Adipose tissue (tissue), 3 donors: ENCODE measurements around the gene ADGRV1. TPM values are rescaled to one million over a fixed set of nuclear protein-coding genes. Genes with fewer than 3 reads are reported as not detected.

Experiments used
- H3K27ac ChIP-seq: one replicate; pipeline ENCODE4 v1.5.1; 2013; ENCODE audit warnings: low read depth, low read length
- WGBS, 3 donors: extraction: QIAGEN DNeasy Blood & Tissue Kit; methylation state at CpG; one replicate each; pipeline ENCODE4 v1.1.7; 2013; 5-methylcytosine and 5-hydroxymethylcytosine counted together
- polyA plus RNA-seq, 3 donors: library from polyadenylated mRNA; stranded (reverse); fragments of 200-250 nt; gene quantifications; one replicate each; pipeline ENCODE4 v1.2.3, GENCODE V29; 2013
- donor health status: healthy with polysubstance abuse.
- donor health status: Bipolar disorder and iron deficiency.
- donor health status: healthy.

Gene ADGRV1
- polyA plus RNA-seq, 3 donors: 0.33 to 1.6 (median 0.34) TPM

- H3K27ac ChIP-seq: no peak overlapping the region
- 52 to 73% (median 70%) methylated on average over 1 of the region's 1 CpG for WGBS, 3 donors
These were observed 11.5 kb upstream of the ADGRV1 start for GRCh38 chr5:90547072-90547536.

- 20 to 54% (median 47%) methylated on average over 5 of the region's 5 CpGs for WGBS, 3 donors
- no peak overlapping the region for H3K27ac ChIP-seq
These were observed 10.5 kb upstream of the ADGRV1 start for GRCh38 chr5:90548069-90548593.

GRCh38 chr5:90549223-90549622, 9.4 kb upstream of the ADGRV1 start:
- no peak overlapping the region for H3K27ac ChIP-seq

GRCh38 chr5:90549729-90550275, 8.8 kb upstream of the ADGRV1 start:
- 56 to 77% (median 64%) methylated on average over 2 of the region's 2 CpGs for WGBS, 3 donors
- H3K27ac ChIP-seq: no peak overlapping the region

GRCh38 chr5:90550963-90551362, 7.6 kb upstream of the ADGRV1 start:
- no peak overlapping the region for H3K27ac ChIP-seq
- 62 to 84% (median 63%) methylated on average over 3 of the region's 3 CpGs for WGBS, 3 donors

GRCh38 chr5:90551376-90551775, 7.2 kb upstream of the ADGRV1 start:
- H3K27ac ChIP-seq: no peak overlapping the region
- WGBS, 3 donors: 71 to 89% (median 75%) methylated on average over 5 of the region's 5 CpGs

- no peak overlapping the region for H3K27ac ChIP-seq
These were observed 4.9 kb upstream of the ADGRV1 start for GRCh38 chr5:90553711-90554110.

GRCh38 chr5:90554358-90555006, 4.1 kb upstream of the ADGRV1 start:
- 77 to 82% (median 78%) methylated on average over 4 of the region's 4 CpGs for WGBS, 3 donors
- H3K27ac ChIP-seq: no peak overlapping the region

- no peak overlapping the region for H3K27ac ChIP-seq
These were observed 2.9 kb upstream of the ADGRV1 start for GRCh38 chr5:90555666-90556065.

GRCh38 chr5:90557391-90557790, 1.2 kb upstream of the ADGRV1 start:
- WGBS, 3 donors: 7 to 23% (median 19%) methylated on average over 9 of the region's 9 CpGs
- no peak overlapping the region for H3K27ac ChIP-seq

- WGBS, 3 donors: 2 to 17% (median 14%) methylated on average over 3 of the region's 3 CpGs
- no peak overlapping the region for H3K27ac ChIP-seq
These were observed 726 bp upstream of the ADGRV1 start for GRCh38 chr5:90557871-90558270.

- 76 to 83% (median 83%) methylated on average over 2 of the region's 2 CpGs for WGBS, 3 donors
These were observed 2.2 kb downstream of the ADGRV1 start for GRCh38 chr5:90560771-90561170.

GRCh38 chr5:90561766-90562165, 3.2 kb downstream of the ADGRV1 start:
- H3K27ac ChIP-seq: no peak overlapping the region
- 29 to 57% (median 51%) methylated on average over 1 of the region's 1 CpG for WGBS, 3 donors

More at GRCh38 chr5:90560771-90561170, 2.2 kb downstream of the ADGRV1 start:
- no peak overlapping the region for H3K27ac ChIP-seq

GRCh38 chr5:90562341-90562740, 3.7 kb downstream of the ADGRV1 start:
- WGBS, 3 donors: 78 to 83% (median 78%) methylated on average over 5 of the region's 5 CpGs
- H3K27ac ChIP-seq: no peak overlapping the region

- 51 to 75% (median 74%) methylated on average over 1 of the region's 1 CpG for WGBS, 3 donors
- no peak overlapping the region for H3K27ac ChIP-seq
These were observed 4.5 kb downstream of the ADGRV1 start for GRCh38 chr5:90563108-90563507.

- H3K27ac ChIP-seq: no peak overlapping the region
- WGBS, 3 donors: 89 to 96% (median 90%) methylated on average over 3 of the region's 3 CpGs
These were observed 6.9 kb downstream of the ADGRV1 start for GRCh38 chr5:90565491-90565890.

- H3K27ac ChIP-seq: no peak overlapping the region
- 83 to 96% (median 89%) methylated on average over 1 of the region's 1 CpG for WGBS, 3 donors
These were observed 10.5 kb downstream of the ADGRV1 start for GRCh38 chr5:90569084-90569483.

- WGBS, 3 donors: 67 to 89% (median 72%) methylated on average over 2 of the region's 2 CpGs
- H3K27ac ChIP-seq: no peak overlapping the region
These were observed 11.4 kb downstream of the ADGRV1 start for GRCh38 chr5:90570034-90570433.

GRCh38 chr5:90571147-90571773, 12.7 kb downstream of the ADGRV1 start:
- 38 to 94% (median 86%) methylated on average over 1 of the region's 1 CpG for whole genome bisulfite sequencing, 3 donors

GRCh38 chr5:90575712-90576111, 17.1 kb downstream of the ADGRV1 start:
- 85 to 93% (median 88%) methylated on average over 5 of the region's 5 CpGs for WGBS, 3 donors
- H3K27ac ChIP-seq: no peak overlapping the region

More at GRCh38 chr5:90571147-90571773, 12.7 kb downstream of the ADGRV1 start:
- no peak overlapping the region for H3K27ac ChIP-seq
